ENCODE data around the gene CBX4.
A peak's percentile ranks its signal among the peaks of the same experiment; 100 is the strongest.

The CBX4 gene

GRCh38 chr17:79833110-79833450 lies 6.2 kb downstream of the CBX4 start:
- H3K4me3 ChIP-seq (ENCODE audit: low read depth, low read length) = no peak overlapping the region
- H3K27ac ChIP-seq (ENCODE audit: extremely low read depth, low read depth, low read length) = no peak overlapping the region
- H3K9me3 ChIP-seq (ENCODE audit: control insufficient read depth, insufficient read depth, low read depth, low read length) = no peaks in the 10 kb centered on the region
- H3K4me1 ChIP-seq (ENCODE audit: control insufficient read depth, insufficient read depth, low read length) = peaks cover 25% of the 10 kb centered on the region
- no peak for TF ChIP-seq ZNF239 (tag by site-specific recombination; IDR thresholded peaks at IDR 0.05)
- TF ChIP-seq PRDM4 (tag by site-specific recombination; IDR thresholded peaks at IDR 0.05) = peak; percentile 52; the same call in 1 of the 2 replicates
- peaks cover 0 to 41% of the 10 kb centered on the region in 2 experiments; a peak in 1 of 3 replicates for H3K36me3 ChIP-seq (ENCODE audit: control insufficient read depth in 2 of 2, insufficient read depth in 1 of 2, low read length in 2 of 2)
- CTCF ChIA-PET = interaction anchor here (0.6 to 1.5 kb wide), 12 partner anchors 8 to 91 kb away, joined by 3 to 6 read pairs (median 3); partner anchors contain the start of gene CBX8
- POLR2A ChIA-PET = interaction anchor here (0.6 to 1.2 kb wide), 2 partner anchors 22 to 48 kb away, joined by 3 to 7 read pairs; no protein-coding TSS in a partner anchor

GRCh38 chr17:79832218-79833109 lies 6.8 kb downstream of the CBX4 start:
- POLR2A ChIA-PET = interaction anchor here (0.6 to 1.2 kb wide), 3 partner anchors 22 to 47 kb away, joined by 3 to 7 read pairs (median 6); partner anchors contain the start of gene CBX8
- TF ChIP-seq RBAK (tag by site-specific recombination; IDR thresholded peaks at IDR 0.05) (no peak), ZNF768 (tag by site-specific recombination; IDR thresholded peaks at IDR 0.05) (no peak), GLI4 (tag by site-specific recombination; IDR thresholded peaks at IDR 0.05) (no peak), BCL6B (tag by site-specific recombination; IDR thresholded peaks at IDR 0.05) (no peak), ZFHX2 (tag by site-specific recombination; conservative IDR thresholded peaks at IDR 0.05) (peak; percentile 36), SETDB1 (IDR thresholded peaks at IDR 0.05; ENCODE audit: insufficient read length, low read length) (no peak), ZNF221 (tag by site-specific recombination; IDR thresholded peaks at IDR 0.05; ENCODE audit: borderline replicate concordance) (no peak), SCRT2 (tag by site-specific recombination; IDR thresholded peaks at IDR 0.05) (no peak), SALL2 (tag by site-specific recombination; IDR thresholded peaks at IDR 0.05; ENCODE audit: borderline replicate concordance) (no peak), ZNF701 (tag by site-specific recombination; IDR thresholded peaks at IDR 0.05) (no peak), MYNN (tag by site-specific recombination; IDR thresholded peaks at IDR 0.05; ENCODE audit: borderline replicate concordance) (no peak), WT1 (tag by site-specific recombination; IDR thresholded peaks at IDR 0.05) (no peak), ZSCAN16 (tag by site-specific recombination; IDR thresholded peaks at IDR 0.05) (no peak), AEBP2 (tag by site-specific recombination; IDR thresholded peaks at IDR 0.05; ENCODE audit: borderline replicate concordance) (no peak), ZNF169 (tag by site-specific recombination; IDR thresholded peaks at IDR 0.05) (no peak), KLF1 (tag by site-specific recombination; IDR thresholded peaks at IDR 0.05) (peak; percentile 87), ZBTB11 (tag by site-specific recombination; conservative IDR thresholded peaks at IDR 0.05; ENCODE audit: low read depth) (no peak), EGR2 (tag by site-specific recombination; IDR thresholded peaks at IDR 0.05; ENCODE audit: low read depth) (peak; percentile 8; the same call in 1 of the 2 replicates), ZBTB17 (tag by site-specific recombination; IDR thresholded peaks at IDR 0.05) (no peak), ZNF174 (tag by site-specific recombination; IDR thresholded peaks at IDR 0.05) (no peak), ZNF133 (tag by site-specific recombination; IDR thresholded peaks at IDR 0.05) (no peak), YY2 (tag by site-specific recombination; IDR thresholded peaks at IDR 0.05) (no peak)

More at GRCh38 chr17:79832218-79833109, 6.8 kb downstream of the CBX4 start:
- CTCF ChIA-PET = interaction anchor here (0.6 to 1.5 kb wide), 10 partner anchors 7 to 91 kb away, joined by 3 to 6 read pairs (median 3); partner anchors contain the start of gene CBX8
- H3K9me3 ChIP-seq (ENCODE audit: control insufficient read depth, insufficient read depth, low read depth, low read length) = no peaks in the 10 kb centered on the region
- H3K27ac ChIP-seq (ENCODE audit: extremely low read depth, low read depth, low read length) = no peak overlapping the region
- H3K4me1 ChIP-seq (ENCODE audit: control insufficient read depth, insufficient read depth, low read length) = peaks cover 20% of the 10 kb centered on the region
- H3K36me3 ChIP-seq (ENCODE audit: control insufficient read depth in 2 of 2, insufficient read depth in 1 of 2, low read length in 2 of 2) = peaks cover 0 to 39% of the 10 kb centered on the region in 2 experiments; a peak in 1 of 3 replicates
- H3K4me3 ChIP-seq (ENCODE audit: low read depth, low read length) = no peak overlapping the region
